GM18499 (cell line): Measurements from ENCODE around the gene MSRB1.
"Not testable (repeated sequence)": the region's sequence is repeated elsewhere in the genome, so short reads cannot be mapped to it uniquely, and the experiment has no call there.

ENCODE experiments used
- ATAC-seq: cut with Tn5 transposase; IDR thresholded peaks from one replicate; pipeline ENCODE4 v1.9.1; 2021; ENCODE audit warnings: moderate number of reproducible peaks; ENCODE audit not compliant: insufficient read depth, unreplicated experiment

The MSRB1 gene

DNA sequence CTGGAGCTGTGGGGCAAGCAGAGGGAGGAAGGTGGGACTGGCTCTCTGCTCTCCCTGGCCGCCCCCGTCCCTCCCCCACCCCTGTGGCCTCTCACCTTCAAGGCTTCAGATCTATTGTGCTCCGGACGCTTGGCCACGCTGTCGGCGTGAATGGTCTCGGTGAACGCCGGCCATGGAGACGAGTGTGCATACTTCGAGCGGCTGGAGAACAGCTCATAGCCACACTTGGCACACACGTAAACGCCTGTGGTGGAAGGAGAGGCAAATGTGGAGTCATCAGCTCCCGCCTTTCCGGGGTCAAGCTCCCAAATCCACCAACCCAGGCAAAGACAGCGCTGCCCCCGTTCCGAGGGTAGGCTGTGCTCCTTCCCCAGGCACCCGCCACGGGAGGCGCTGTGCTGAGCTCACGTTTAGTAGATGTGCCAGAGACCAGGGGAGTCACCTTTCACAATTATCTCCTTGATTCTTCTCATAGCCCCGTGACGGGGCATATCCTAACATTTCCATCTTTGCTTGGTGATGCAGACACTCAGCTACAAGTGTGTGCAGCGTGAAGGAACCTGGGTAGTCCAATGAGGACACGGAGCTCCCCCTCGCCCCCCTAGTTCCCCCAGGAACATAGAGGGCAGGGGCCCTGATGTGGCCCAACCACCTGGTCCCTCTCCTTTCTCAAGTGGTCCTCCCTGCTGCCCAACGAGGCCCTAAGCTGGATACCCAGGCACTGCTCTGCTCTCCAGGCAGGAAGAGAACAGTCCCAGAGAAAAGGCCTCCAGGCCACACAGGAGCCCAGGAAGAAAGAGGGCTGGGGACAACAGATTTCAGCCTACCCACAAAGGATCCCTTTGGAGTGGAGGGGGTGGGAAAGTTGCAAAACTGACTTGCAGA is 1.6 kb downstream of the MSRB1 start:
- no peak for ATAC-seq

DNA sequence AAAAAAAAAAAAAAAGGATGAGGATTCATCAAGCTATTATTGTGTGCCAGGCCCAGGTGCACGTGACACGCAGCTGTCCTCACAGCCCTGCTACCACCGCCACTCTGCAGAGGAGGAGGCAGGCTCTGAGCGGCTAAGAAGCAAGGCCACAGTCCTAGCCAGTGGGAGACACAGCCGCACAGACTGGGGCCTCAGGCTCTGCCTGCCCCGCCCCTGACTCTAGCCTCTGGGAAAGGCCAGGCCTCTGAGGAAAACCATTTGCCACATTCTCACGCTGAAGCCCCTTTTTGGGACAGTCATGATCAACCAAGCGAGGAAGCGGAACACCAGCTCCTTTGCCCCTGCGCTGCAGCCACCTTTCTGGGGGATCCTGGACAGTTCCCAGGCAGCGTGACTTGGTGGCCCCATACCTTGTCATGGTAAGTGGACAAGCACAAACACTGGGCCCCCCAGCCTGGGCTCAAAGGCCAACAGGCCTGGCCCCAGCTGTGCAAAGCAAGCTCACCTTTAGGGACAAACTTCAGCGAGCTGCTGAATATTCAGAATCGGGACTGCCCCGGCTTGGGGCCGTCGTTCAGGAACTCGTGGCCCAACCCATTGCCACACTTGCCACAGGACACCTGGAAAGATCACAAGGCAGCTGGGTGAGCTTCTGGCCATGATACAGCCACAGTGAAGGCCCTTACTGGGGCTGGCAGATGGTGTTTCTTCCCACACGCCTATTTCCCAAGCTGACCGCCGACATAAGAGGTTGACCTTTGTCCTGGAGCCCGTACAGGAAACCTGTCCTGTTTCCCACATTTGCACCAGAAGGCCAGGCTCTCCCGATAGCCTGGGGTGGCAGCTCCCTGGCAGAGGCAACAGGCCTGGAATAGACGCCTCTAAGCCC is 2.5 kb downstream of the MSRB1 start:
- no peak for ATAC-seq

DNA sequence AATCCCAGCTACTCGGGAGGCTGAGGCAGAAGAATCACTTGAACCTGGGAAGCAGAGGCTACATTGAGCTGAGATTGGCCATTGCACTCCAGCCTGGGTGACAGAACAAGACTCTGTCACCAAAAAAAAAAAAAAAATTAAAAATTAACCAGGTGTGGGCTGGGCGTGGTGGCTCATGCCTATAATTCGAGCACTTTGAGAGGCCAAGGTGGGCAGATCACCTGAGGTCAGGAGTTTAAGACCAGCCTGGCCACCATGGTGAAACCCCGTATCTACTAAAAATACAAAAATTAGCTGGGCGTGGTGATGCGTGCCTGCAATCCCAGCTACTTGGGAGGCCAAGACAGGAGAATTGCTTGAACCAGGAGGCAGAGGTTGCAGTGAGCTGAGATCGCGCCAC is 3.2 kb downstream of the MSRB1 start:
- ATAC-seq, result not testable (repeated sequence)

DNA sequence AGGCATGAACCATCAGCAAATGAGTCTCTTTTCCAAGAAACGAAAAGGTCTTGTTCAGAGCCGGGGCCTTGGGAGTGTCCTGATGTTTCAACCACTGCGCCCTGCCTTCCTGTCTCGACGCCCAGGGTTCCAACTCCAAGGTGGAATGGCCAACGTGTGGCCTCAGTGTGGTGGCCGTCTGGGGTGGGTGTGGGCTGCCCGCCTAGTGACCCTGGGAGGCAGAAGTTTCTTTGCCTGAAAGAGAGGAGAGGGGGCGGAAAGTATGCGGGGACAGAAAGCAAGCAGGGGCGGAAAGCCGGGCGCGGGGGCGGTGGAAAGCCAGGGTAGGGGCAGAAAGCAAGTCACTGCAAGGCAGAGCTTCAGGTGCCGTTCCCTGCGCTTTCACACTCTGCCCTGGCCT is 4.1 kb downstream of the MSRB1 start:
- no peak for ATAC-seq

DNA sequence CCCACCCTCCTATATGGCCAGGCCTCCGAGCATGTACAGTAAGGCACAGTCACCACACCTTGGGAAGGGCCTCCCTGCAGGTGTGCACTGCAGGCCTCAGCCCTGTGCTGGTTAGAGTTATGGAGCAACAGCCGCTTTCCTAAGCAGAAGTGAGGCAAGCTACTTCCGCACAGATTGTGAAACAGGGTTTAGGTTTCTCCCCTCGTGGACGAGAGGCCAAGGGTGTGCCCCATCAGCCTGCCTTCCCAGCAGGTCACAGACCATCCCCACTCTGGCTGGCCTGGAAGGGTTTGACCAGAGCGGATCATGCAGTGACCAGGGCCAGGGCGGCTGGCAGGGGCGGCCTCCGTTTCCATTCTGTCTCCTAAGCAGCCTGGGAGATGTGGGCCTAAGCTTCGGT is 4.7 kb downstream of the MSRB1 start:
- no peak for ATAC-seq

DNA sequence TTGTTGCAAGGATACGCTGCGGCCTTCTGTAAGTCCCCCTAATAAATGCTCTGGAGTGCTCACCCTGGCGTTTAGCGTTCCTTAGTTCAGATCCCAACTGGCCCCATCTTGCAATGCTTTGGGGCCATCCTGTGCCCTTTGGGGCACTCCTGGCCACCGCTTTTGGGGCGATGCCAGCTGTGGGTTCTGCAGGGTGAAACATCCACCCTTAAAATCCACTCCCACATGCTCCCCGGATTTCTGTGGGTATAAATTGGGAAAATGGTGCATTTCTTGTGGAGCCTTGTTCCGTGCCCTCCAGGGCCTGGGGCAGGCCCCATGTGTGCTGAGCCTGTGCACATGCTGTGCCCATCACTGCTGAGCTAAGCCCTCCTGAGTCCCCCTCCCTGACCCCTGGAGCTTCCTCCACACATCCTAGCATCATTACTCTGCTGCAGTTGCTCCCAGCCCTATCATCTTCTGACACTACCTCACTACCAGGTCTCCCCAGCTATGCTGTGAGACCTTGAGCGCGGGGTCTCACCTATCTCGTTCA is 6.0 kb downstream of the MSRB1 start:
- no peak for ATAC-seq

DNA sequence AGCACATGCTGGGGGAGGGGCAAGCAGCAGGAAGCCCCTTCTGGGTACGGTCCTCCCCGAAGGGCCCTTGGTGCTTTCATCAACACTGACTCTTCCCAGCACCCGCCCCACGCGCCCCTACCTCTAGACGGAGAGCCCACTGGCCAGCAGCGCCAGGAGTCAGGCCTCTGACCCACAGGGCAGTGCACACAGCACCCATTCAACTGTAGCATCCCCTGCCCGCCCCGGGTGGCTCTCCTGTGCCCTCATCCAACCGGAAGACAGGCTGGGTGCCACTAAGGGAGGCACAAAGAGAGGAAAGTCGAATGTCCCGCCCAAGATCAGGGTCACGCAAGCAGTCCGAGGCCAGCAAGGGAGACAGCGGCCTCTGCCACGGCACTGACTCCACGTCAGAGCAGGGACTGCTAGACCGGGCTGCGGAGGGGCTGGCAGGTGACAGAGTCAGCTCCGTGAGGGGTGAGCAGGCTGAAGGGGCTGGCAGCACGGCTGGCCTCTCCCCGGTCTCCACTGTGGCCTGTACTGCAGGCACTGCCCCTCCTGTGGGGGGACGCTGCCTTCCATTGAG is 9.8 kb downstream of the MSRB1 start:
- ATAC-seq, result no peak

DNA sequence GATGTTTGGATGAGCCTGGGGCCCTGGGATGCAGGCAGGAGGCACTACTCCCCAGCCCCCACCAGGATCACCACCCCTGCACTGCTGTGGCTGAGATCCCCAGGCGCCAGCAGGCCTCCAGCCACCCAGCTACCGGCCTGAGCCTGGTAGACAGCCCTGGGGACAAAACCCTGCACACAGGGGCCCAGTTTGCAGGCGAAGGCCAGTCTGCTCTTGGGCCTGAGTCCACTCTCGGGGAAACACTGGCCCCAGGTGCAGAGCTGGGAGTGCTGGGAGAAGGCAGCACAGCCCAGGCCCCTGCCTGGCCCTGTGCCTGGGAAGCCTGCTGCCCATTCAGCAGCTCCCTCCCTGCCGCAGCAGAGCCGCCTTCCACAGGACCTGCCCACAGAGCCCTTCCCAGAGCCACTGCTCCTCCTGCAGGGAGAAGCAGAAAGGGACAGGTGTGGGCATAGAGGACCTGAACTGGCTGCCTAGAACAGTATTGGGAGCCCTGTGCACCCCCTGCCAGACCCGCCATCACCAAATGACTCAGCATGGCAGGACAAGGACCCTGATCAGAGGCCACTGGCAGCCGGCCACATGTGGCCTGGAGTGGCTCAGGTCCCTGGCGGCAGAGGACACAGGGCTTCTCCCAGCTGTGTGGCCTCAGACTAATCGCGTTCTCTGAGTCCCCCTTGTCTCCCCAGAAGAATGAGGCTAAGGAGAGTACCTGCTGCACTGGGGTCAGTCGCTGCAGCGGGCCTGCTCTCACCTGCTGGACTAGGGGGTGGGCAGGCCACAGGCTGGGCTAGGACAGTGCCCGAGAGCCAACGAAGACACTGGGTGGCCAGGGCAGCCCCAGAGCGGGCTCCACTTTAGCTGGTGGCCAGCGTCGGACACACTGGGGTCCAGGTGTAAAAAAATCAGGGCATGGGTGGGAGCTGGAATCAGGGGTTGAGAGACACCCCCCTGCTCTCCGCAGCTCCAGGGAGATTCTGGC is 10.7 kb downstream of the MSRB1 start:
- ATAC-seq, result no peak

DNA sequence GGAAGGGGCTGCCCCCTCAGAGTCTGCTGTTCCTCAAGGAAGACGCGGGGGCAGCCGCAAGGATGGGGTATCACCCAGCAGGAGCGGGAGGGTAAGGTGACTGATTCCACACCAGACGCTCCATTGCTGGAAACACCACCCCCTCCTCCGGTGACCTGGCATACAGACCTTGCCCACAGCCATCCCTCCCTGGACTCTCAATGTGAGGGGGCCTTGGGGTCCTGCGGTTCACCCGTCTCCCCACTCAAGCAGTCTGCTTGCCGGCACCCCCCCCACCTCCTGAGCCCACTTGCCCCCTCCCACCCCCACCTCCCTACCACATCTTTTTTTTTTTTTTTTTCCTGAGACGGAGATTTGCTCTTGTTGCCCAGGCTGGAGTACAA is 12.7 kb downstream of the MSRB1 start:
- ATAC-seq, result no peak

DNA sequence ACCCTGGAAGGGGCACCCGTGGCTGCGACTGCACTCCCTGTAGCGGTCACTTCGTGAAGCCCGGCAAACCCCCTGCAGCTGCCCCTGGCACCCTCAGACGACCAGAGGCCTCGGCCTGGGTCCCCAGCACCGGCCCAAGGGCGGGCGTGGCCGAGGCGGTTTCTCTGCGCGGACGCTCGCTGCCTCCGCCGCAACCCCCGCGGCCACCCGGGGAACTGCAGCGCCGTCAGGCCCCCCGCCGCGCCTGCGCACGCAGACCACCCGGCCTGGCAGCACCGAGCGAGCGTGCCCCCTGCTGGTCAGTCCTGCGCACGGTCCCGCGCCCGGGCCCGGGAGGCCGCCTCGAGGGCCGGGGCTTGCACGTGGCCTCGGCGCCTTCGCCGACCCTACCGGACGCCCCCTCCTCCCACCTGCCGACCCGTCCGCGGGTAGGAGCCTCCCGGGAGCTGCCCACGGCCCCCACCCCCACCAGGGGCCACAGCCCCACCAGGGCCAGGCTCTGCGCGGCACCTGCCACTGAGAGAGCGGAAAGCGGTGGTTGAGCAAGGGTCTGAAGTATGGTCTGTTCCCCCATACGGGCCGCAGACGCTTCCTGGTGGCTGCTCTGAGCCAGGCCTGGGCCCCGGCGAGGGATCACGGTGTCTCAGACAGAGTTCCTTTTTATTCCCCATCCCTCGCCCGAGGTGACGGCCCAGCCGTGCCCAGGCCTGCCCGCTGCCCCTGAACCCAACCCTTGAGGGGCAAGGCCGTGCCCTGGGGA is 13.2 kb downstream of the MSRB1 start:
- ATAC-seq, result no peak

DNA sequence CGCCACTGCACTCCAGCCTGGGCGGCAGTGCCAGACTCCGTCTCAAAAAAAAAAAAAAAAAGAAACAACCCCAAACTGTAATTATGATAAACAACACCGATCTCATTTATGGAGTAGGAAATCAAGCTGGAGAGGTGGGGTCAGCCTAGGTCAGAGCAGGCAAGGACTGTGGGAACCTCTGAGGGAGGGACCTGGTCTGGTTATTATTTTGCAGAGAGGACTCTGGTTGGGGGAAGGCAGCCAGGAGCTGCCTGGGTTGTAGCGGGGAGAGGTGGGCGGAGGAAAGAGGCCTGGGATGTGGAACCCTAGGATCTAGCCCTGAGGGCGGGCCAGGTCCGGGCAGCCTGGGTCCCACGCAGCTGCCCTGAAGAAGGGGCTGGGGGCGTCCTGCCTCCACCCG is 13.9 kb downstream of the MSRB1 start:
- ATAC-seq, result no peak

DNA sequence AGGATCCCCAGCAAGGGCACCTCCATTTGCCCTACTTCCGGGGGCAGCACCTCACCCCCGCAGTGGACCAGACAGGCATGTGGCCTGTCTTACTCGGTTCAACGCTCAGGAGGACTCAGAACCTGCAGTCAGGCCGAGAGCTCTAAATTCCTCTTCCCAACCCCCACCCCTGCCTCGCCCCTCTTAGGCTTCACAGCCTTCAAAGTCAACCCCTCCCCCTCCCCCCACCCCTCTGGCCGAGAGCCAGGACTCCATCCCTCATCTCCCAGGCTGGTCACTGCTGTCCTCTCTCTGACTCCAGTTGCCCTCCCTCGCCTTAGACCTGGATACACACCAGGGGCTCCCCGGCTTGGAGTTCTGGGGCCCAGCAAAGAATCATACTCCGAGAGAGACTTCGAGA is 16.7 kb downstream of the MSRB1 start:
- ATAC-seq, result no peak

DNA sequence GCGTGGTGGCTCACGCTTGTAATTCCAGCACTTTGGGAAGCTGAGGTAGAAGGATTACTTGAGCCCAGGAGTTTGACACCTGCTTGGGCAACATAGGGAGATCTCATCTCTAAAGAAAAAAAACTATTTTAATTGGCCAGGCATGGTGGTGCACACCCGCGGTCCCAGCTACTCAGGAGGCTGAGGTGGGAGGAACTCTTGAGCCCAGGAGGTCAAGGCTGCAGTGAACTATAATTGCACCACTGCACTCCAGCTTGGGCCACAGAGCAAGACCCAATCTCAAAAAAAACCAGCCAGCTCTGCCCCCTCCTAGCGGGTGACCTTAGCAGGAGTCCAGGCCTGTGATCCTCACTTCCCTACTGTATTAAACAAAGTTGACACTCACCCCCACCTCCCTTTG is 18.9 kb downstream of the MSRB1 start:
- no peak for ATAC-seq

DNA sequence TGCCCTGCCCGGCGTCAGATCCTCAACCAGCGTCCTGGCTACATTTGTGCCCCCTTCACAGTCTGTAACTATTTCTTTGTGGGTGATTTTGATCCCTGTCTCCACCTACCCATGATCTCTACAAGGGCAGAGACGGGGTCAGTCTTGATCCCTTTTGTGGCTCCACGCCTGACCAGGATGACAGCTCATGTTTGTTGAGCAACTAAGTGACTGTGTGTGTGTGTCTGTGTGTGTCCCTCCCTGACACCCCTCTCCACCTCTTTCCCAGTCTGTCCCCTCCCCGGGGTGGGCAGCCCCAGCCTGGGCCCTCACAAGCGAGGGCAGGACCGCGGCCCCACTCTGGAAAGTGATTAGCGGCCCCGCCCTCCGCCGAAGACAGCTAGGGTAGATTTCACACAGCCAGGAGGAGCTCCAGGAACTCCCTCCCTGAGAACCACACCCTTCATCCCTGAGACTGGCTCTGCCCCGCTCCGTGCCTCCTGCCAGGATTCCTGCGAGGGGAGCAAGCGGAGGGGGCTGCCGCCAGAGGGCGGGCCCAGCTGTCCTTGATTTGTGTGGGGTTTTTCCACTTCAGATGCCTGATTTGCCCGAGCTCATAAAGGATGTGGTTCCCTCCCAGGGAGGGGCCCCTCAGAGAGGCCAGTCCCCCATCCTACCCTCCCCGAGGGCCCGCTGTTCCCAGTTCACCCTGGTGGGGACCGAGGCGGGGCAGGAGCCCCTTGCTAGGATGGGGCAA is 19.5 kb downstream of the MSRB1 start:
- ATAC-seq, result no peak

DNA sequence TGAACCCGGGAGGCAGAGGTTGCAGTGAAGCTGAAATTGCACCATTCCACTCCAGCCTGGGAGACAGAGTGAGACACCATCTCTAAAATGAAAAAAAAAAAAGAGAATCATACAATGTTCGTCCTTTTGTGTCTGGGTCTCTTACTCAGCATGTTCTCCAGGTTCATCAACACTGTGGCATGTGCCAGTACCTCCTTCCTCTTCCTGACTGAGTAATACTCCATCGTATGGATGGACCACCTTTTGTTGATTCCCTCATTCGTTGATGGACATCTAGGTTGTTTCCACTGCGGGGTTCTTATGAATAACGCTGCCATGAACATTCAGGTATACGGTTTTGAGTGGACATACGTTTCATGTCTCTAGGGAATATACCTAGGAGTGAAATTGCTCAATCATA is 20.6 kb downstream of the MSRB1 start:
- ATAC-seq, result no peak

DNA sequence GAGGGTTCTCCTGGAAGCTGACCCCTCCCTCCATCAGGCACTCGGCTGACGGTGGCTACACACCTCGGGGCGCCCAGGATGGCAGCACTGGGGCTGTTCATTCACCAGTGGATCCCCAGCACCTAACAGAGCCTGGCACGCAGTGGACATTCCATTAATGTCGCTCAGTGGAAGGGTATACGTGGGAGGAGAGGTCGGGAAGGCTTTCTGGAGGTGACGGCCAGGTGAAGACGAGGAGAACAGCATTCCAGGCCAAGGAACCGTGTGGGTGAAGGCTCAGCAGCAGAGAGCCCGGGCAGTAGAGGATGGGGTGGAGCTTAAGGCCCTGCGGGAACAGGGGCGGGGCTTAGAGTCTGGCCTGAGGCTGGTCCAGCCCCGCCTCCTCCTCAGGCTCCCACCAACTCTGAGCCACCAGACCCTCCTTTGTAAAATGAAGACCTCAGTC is 22.2 kb downstream of the MSRB1 start:
- no peak for ATAC-seq

DNA sequence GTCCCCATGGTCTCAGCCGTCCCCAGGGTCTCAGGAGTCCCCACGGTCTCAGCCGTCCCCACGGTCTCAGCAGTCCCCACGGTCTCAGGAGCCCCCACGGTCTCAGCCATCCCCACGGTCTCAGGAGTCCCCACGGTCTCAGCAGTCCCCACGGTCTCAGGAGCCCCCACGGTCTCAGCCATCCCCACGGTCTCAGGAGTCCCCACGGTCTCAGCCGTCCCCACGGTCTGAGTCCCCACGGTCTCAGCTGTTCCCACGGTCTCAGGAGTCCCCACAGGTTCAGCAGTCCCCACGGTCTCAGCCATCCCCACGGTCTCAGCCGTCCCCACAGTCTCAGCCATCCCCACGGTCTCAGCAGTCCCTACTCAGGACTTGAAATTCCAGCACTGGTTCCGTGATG is 22.9 kb downstream of the MSRB1 start:
- ATAC-seq, result not testable (repeated sequence)

DNA sequence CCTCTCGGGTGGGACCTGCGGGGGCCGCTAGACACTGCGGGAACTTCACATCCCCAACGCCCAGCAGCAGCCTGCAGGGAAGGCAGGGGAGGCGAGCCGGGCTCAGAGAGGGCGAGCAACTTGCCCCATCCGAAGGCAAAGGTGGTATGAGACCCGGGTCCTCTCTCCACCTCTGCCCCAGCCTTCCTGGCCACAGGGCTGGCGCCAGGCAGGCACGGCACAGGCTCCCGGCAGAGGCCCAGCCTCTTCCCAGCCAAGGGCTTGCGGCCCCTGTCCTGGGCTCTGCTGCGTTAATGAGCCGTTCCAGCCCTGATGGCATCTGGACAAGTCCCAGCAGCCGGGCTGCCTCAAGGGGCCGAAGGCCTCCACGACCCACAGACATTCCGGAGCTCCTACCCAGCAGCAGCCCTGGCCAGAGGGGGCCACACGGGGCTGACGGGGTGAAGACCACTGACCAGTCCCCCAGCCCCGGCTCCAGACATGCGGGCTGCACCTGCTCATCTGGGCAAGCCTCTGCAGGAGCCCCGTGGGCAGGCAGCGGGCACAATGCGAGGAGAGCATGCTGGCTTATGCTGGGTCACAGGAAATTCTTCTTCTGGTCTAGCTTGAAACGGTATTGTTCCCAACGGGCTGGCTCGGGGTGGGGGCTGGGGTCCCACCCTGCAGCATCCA is 23.5 kb downstream of the MSRB1 start:
- no peak for ATAC-seq
